Measurements from ENCODE around the gene CDH7.

GRCh38 chr18:65753520-65753919 lies 2.7 kb downstream of the CDH7 start:
- TF ChIP-seq CTCF (IDR thresholded peaks at IDR 0.05) (no peak), POLR2A (IDR thresholded peaks at IDR 0.05) (no peak)
